HepG2 (cell line): ENCODE results near the gene JOSD1. TPM values are rescaled to one million over a fixed set of nuclear protein-coding genes. Genes with fewer than 3 reads are reported as not detected.

ENCODE experiments used
- ARID5B ChIP-seq: IDR thresholded peaks from 2 replicates; pipeline ENCODE4 v1.4.0; 2020; ENCODE audit warnings: mild to moderate bottlenecking, missing genetic modification reagents
- CBFB ChIP-seq: sonication (generic); formaldehyde crosslinking; IDR thresholded peaks from 2 replicates; pipeline ENCODE4 v1.4.0; 2020; ENCODE audit warnings: missing genetic modification reagents
- CEBPZ ChIP-seq: IDR thresholded peaks from 2 replicates; pipeline ENCODE4 v1.6.1; 2012; ENCODE audit warnings: low read length, improper control_type of control experiment
- CHD2 ChIP-seq: IDR thresholded peaks from 2 replicates; pipeline ENCODE4 v1.6.1; 2011; ENCODE audit warnings: low read depth, low read length, improper control_type of control experiment
- E2F1 ChIP-seq: sonication (generic); formaldehyde crosslinking; IDR thresholded peaks from 2 replicates; pipeline ENCODE4 v1.5.0; 2020; ENCODE audit warnings: missing genetic modification reagents
- FOSL2 ChIP-seq: sonication (generic); formaldehyde crosslinking; IDR thresholded peaks from 2 replicates; pipeline ENCODE4 v1.4.0; 2020; ENCODE audit warnings: missing genetic modification reagents
- FOXK2 ChIP-seq: fragments of 450-650 bp; IDR thresholded peaks from 2 replicates; pipeline ENCODE4 v1.6.1; 2016
- GATAD2A ChIP-seq: IDR thresholded peaks from 2 replicates; pipeline ENCODE4 v1.6.1; 2016
- KLF16 ChIP-seq, 2 experiments: sonication (generic) in 1 of 2; formaldehyde crosslinking in 1 of 2; IDR thresholded peaks; 2 replicates each; pipeline versions ENCODE4 v1.6.1 to v1.8.0; 2016 to 2023; ENCODE audit warnings: missing genetic modification reagents in 2 of 2, missing compliant biosample characterization in 1 of 2
- SP1 ChIP-seq, 2 experiments: fragments of 450-650 bp in 1 of 2; sonication (generic) in 1 of 2; formaldehyde crosslinking in 1 of 2; IDR thresholded peaks; 2 replicates each; pipeline versions ENCODE4 v1.4.0 to v1.6.1; 2016 to 2020; ENCODE audit warnings: missing genetic modification reagents in 1 of 2
- SP2 ChIP-seq: sonication (generic); formaldehyde crosslinking; IDR thresholded peaks from 2 replicates; pipeline ENCODE4 v1.5.1; 2020; ENCODE audit warnings: mild to moderate bottlenecking, missing genetic modification reagents
- SP4 ChIP-seq: sonication (generic); formaldehyde crosslinking; IDR thresholded peaks from 2 replicates; pipeline ENCODE4 v1.8.1; 2023; ENCODE audit warnings: mild to moderate bottlenecking, missing genetic modification reagents
- SPEN ChIP-seq: sonication (generic); formaldehyde crosslinking; IDR thresholded peaks from 2 replicates; pipeline ENCODE4 v1.5.1; 2020; ENCODE audit warnings: low read depth, mild to moderate bottlenecking, missing genetic modification reagents
- TAF1 ChIP-seq: sonication (generic); formaldehyde crosslinking; IDR thresholded peaks from 2 replicates; pipeline ENCODE4 v1.4.0; 2020; ENCODE audit warnings: missing genetic modification reagents
- ZBTB21 ChIP-seq: sonication (generic); formaldehyde crosslinking; IDR thresholded peaks from 2 replicates; pipeline ENCODE4 v1.4.0; 2020; ENCODE audit warnings: missing genetic modification reagents
- ZBTB42 ChIP-seq: sonication (generic); formaldehyde crosslinking; IDR thresholded peaks from 2 replicates; pipeline ENCODE4 v1.5.0; 2020; ENCODE audit warnings: mild to moderate bottlenecking, missing genetic modification reagents
- ZNF136 ChIP-seq: sonication (generic); formaldehyde crosslinking; IDR thresholded peaks from 2 replicates; pipeline ENCODE4 v1.8.1; 2022; ENCODE audit warnings: low read depth, mild to moderate bottlenecking, moderate library complexity, missing genetic modification reagents
- ZNF34 ChIP-seq: sonication (generic); formaldehyde crosslinking; IDR thresholded peaks from 2 replicates; pipeline ENCODE4 v1.4.0; 2020; ENCODE audit warnings: mild to moderate bottlenecking, missing genetic modification reagents, borderline replicate concordance
- polyA plus RNA-seq, 8 experiments: library from polyadenylated mRNA; depleted of rRNA in 3 of 8; stranded (reverse) in 7 of 8; unstranded in 1 of 8; fragments of >200 nt; fragmentation: Illumina TruSeq in 4 of 8; extraction: Trizol in 4 of 8; gene quantifications; 2 replicates each; pipeline versions ENCODE4 v1.2.1 to v1.2.3, GENCODE V29; 2011 to 2016; ENCODE audit warnings: low read depth in 4 of 8, missing spikeins in 1 of 8, mixed read lengths in 1 of 8; ENCODE audit not compliant: insufficient read depth in 1 of 8
- total RNA-seq, 5 experiments: library from RNA; depleted of rRNA; stranded (reverse); fragments of >200 nt; fragmentation: Illumina TruSeq; extraction: Trizol; gene quantifications; 2 replicates each; pipeline ENCODE4 v1.2.3, GENCODE V29; 2016; ENCODE audit warnings: low read depth in 1 of 5
- TF ChIP-seq, protein P1 (sequence below): fragments of 450-650 bp; IDR thresholded peaks from 2 replicates; pipeline ENCODE4 v1.6.1; 2016

The JOSD1 gene
- total and polyA plus RNA-seq, 2 of the 13 experiments (the other 11 are each of a cell fraction or from before 2014, with no cell fraction given): 31.7 to 38.4 TPM

- TF ChIP-seq ARID5B: no peak
- peak; percentile 41; the same call in 1 of the 2 replicates for TF ChIP-seq FOSL2 (CRISPR knock-in tag)
- peak; percentile 92 for TF ChIP-seq FOXK2
- TF ChIP-seq ZBTB42: no peak
- peak; percentile 91 for TF ChIP-seq ZBTB21 (CRISPR knock-in tag)
- TF ChIP-seq SP4 (CRISPR knock-in tag): peak; percentile 61
- no peak for TF ChIP-seq KLF16 (CRISPR knock-in tag; IDR thresholded peaks at IDR 0.05)
- TF ChIP-seq, protein P1, sequence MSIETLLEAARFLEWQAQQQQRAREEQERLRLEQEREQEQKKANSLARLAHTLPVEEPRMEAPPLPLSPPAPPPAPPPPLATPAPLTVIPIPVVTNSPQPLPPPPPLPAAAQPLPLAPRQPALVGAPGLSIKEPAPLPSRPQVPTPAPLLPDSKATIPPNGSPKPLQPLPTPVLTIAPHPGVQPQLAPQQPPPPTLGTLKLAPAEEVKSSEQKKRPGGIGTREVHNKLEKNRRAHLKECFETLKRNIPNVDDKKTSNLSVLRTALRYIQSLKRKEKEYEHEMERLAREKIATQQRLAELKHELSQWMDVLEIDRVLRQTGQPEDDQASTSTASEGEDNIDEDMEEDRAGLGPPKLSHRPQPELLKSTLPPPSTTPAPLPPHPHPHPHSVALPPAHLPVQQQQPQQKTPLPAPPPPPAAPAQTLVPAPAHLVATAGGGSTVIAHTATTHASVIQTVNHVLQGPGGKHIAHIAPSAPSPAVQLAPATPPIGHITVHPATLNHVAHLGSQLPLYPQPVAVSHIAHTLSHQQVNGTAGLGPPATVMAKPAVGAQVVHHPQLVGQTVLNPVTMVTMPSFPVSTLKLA: peak; percentile 60
- peak; percentile 59 for TF ChIP-seq TAF1 (CRISPR knock-in tag)
- peak; percentile 70; the same call in 1 of the 2 replicates for TF ChIP-seq SPEN
- no peak for TF ChIP-seq SP1 (IDR thresholded peaks at IDR 0.05)
- TF ChIP-seq SP1 (CRISPR knock-in tag; IDR thresholded peaks at IDR 0.05): peak; percentile 81
- TF ChIP-seq CBFB (CRISPR knock-in tag): no peak; the same call in 1 of the 2 replicates
- TF ChIP-seq SP2 (CRISPR knock-in tag): peak; percentile 98
- TF ChIP-seq GATAD2A: peak; percentile 36
- TF ChIP-seq ZNF136 (CRISPR knock-in tag): 0 out of 2 replicates have a peak, but pooled peaks have one; percentile 41
- peak; percentile 94 for TF ChIP-seq E2F1 (CRISPR knock-in tag)
- TF ChIP-seq ZNF34: no peak
- peak; percentile 68 for TF ChIP-seq CEBPZ
- peak; percentile 54; the same call in 1 of the 2 replicates for TF ChIP-seq CHD2
Observed at GRCh38 chr22:38705235-38706100, 4.7 kb upstream of the JOSD1 start, which contains the start of gene GTPBP1 (continued).
